NCI-H2171 (cell line): ENCODE measurements around the gene PLEKHH1.
"Not testable (repeated sequence)": the region's sequence is repeated elsewhere in the genome, so short reads cannot be mapped to it uniquely, and the experiment has no call there.

Source experiments
- DNase-seq: peaks from one replicate; lab custom pipeline; 2025; lab: John Stamatoyannopoulos, UW

PLEKHH1 gene

DNA sequence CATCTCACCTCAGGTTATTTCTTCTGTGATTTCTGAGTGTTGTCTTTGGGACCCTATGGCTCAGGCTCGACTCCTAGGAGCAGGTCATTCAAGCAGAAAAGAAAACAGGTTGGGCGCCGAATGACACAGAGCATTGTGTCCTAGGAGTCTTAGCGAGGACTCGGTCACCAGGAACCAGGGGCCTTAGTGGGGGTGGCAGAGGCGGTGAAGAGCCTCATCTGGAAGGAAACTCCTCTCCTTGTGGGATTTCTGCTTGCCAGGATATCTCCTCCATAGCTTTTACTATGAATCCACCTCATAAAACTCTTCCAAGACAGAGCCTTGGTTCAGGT lies 630 bp downstream of the PLEKHH1 start:
- peak; percentile 32 for DNase-seq

DNA sequence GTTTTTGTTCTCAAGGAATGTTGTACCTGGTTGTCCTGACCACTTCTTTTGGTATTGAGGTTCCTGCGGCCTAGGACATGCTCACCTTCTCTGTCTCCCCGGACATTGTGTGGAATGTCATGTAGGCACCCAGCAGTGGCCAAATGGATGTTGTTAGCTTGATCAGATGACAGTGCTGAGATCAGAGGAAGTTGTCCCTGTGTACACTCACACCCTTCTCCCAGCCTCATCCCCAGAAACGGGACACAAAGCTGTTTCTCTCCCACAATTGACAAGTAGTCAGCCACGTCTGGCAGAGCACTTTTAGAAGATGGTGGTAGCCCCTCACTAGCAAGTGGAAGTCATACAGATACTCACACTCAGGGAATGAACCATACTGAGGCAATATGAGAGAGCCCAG lies 3.0 kb downstream of the PLEKHH1 start:
- no peak for DNase-seq

DNA sequence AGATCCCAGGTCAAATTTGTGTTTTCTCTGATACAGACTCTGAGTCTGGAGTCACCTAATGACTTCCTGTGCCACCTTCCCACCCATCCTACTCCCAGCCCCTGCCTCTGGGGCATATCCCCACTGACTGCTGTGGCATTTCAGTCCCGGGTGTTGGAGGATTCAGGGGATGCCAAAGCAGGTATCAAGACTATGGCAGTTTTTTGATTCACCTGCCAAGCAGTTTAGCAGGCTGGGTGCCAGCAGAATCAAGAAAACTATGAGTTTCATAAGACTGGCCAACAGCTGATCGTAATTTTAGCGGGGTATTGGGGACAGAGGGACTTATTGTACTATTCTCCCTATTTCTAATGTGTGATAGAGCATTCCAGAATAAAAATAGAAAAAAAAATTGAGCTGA lies 4.6 kb downstream of the PLEKHH1 start:
- no peak for DNase-seq

DNA sequence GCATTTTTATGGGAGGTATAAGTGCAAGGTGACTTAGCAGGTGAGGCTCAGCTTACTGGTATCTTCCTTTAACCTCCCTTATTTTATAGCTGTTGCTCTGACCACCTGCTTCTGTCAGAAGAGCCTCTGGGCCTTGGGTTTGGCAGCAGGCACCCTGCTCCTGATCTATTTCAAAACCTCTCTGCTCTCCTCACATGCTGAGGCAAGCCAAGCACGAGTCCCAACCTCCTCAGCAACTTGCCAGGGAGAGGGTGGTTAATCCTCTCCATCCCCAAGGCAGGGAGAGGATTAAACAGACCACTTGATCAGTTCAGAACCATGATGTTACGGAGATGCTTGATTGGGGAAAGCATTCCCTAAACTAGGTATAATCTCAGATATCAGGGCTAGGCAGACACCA lies 5.4 kb downstream of the PLEKHH1 start:
- DNase-seq: no peak

DNA sequence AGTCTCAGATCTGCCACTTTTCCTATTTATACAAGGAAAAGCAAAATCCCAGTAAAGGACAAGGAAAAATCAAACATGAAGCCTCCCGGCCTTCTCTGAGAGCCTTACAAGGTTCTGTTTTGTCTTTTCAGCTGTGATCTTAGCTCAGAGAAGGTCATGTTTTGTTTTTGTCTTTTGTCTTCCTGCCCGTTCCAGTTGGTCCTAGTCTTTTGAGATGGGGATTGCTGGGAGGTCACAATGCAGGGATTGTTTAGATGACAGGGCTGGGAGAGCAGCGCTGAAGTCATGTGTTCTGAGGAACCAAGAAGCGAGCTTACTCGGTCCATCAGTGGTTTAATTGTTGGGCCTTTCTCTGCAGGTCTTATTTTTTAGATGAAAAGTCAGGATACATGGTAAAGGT lies 6.0 kb downstream of the PLEKHH1 start:
- no peak for DNase-seq

DNA sequence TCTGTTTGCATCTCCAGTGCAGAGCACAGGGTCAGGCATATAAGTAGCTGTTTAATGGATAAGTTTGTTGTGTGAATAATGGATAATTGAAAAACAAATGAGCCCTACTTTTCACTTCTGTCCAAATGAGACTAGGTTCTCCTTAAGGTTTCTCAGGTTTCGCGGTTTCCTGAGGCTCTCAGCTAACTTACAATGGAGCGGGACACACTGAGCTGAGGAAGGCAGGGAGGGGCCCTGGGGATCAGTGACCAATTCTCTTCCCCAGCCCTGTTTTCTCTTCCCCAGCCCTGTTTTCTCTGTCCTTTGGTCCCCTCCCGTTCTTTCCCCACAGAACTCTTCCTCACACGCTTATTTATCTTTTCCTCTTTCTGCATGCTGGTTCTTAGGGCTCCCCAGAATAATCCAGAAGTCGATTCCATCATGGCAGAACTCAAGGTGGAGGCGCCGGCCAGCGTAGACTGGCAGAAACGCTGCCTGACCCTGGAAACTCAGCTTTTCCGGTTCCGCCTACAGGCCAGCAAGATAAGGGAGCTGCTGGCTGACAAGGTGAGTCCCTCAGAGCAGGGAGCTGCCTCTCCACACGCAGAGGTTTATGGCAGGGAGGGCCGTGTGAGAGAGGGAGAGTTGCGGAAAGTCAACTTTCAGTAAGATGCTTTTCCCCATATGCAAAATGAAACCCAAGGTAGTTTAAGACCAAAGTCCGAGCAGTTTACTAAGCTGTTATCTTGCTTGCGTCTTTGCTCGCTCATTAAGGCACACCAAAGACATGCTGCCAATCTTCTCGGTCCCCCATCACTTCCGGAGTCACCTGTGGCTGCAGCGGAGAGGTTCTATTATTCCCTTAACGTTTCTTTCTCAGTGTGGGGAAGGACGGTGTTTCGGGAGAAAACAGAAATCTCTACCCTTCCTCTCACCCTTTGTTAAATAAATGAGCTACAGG lies 8.6 kb downstream of the PLEKHH1 start:
- DNase-seq: no peak

DNA sequence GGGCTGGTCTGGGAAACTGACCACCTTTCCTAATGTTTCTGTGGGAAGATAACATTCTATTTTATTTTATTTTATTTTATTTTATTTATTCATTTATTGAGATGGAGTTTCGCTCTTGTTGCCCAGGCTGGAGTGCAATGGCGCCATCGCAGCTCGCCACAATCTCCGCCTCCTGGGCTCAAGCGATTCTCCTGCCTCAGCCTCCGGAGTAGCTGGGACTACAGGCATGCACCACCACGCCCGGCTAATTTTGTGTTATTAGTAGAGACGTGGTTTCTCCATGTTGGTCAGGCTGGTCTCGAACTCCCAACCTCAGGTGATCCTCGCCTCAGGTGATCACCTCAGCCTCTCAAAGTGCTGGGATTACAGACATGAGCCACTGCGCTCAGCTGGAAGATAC lies 9.5 kb downstream of the PLEKHH1 start:
- DNase-seq: not testable (repeated sequence)

DNA sequence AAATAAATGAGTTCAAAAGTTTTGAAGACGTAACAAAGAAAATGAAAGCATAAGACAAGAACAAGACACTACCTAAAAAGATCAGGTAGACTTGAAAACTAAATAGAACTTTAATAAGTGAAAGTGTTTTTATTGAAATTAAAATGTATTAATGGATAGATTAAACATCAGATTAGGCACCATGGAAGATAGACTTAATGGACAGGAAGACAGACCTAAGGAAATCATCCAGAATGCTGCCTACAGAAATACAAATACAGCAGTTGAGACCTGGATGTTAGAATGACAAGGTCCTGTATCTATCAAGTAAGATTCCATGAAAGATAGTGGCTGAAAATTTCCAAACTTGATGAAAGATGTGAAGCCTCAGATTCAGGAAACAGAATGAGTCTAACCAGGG lies 11.5 kb downstream of the PLEKHH1 start:
- no peak for DNase-seq

DNA sequence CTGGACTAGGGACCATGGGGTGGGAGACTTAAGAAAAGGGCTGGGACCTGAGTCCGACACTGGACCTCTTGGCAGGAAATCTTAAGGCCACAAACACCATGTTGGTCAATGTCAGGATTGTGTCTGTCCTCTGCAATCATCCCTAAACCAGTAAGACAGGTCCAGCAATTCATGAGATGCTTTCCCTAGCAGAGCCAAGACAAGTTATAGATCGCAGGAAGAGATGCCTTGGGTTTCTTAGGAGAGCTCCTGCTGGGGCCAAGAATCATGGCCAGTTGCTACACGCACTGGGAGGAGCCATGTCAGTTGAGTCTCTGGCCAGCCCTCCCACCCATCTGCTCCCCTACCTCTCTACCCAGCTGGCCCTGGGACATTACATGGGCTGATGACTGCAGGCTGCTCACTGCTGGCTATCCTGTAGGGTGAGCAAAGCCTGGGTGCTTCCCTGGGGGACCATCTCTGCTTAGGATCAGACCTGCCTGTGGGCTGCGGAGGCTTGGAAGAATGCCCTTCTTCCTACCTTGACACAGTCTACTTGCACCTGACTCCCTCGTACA lies 14.2 kb downstream of the PLEKHH1 start:
- DNase-seq: peak; percentile 27

DNA sequence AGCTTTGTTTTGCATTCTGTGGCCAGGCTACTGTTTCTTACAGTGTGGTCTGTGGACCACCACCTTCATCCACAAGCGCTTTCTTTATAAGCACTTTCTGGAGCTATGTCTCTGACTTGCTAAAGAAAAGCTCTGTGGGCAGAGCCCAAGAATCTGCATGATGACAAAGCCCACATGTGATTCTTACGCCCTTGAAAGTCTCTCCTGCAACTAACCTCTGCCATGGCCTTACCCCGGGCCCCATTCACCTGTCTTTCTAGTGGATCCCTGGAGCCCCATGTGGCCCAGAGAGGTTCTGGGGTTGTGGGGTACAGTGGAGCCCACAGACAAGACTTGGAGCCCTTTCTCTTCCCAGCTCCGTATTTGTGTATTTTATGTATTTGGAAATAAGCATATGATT lies 16.6 kb downstream of the PLEKHH1 start:
- no peak for DNase-seq

DNA sequence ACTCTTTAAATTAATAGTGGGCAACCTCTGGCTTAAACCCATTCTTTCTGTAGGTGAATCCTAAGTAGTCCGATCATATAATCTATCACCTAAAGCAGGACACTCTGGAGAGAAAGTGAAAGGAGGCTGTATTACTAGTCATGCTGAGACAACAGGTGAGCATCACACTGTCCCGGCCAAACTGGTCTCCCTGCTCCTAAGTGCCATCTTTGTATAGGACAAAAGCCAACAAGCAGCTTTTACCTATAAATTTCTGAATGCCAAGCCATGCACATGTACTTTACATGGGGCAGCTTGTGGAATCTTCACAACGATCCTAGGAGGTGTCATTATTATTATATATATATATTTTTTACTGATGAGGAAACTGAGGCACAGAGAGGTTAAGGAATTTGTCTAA lies 18.0 kb downstream of the PLEKHH1 start:
- DNase-seq: no peak

DNA sequence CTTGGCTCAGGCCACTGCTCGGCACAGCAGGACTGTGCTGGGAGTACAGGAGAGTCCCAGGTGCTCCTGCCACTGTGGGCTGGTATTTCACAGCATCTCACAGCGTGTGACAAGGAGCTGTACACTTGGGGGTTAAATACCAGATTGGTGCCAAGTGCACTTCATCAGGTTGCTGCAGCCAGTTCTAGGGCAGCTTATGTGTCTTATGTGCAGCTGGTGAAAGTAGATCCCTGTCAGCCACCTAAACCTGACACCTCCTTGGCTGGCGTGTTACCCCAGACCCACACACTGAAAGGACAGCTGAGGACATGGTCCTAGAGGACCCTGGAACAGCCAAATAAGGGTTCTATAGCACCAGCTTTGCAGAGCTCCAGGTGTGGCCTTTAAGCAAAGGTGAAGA lies 18.9 kb downstream of the PLEKHH1 start:
- DNase-seq: peak; percentile 48

DNA sequence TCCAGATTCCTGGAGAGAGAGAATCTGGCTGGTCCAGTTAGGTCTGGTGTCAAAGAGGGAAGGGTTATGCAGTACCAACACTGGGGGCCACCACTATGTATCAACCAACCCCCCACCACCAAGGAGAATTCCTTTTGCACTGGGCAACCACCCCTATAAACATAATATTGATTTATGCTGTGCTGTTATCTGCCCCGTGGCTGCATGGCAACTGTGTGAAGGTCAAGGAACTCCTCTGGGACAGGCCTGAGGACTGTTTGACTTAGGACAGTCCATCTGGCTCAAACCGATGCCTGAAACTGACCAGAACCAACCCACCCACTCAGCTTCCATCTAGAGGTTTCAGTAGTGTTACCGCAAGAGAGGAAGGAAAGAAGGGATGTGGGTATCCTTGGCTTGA lies 20.5 kb downstream of the PLEKHH1 start:
- no peak for DNase-seq

DNA sequence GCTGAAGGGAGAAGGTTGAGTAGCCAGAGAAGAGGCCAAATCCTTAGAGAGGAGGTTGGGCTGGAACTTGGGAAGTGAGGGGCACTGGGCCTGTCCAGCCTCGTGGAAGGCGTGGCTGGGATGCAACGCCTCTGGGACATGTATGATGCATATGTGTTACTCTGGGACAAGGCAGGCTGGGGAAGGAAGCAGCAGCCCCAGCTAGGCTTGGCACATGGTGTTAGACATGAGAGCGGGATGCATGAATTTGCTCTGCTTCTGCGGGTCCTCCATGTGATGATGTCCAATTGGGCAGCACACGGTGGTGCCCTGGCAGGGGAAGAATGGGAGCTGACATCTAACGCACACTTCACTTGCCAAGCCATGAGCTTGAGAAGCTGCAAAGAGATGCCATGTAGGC lies 21.3 kb downstream of the PLEKHH1 start:
- DNase-seq: no peak

DNA sequence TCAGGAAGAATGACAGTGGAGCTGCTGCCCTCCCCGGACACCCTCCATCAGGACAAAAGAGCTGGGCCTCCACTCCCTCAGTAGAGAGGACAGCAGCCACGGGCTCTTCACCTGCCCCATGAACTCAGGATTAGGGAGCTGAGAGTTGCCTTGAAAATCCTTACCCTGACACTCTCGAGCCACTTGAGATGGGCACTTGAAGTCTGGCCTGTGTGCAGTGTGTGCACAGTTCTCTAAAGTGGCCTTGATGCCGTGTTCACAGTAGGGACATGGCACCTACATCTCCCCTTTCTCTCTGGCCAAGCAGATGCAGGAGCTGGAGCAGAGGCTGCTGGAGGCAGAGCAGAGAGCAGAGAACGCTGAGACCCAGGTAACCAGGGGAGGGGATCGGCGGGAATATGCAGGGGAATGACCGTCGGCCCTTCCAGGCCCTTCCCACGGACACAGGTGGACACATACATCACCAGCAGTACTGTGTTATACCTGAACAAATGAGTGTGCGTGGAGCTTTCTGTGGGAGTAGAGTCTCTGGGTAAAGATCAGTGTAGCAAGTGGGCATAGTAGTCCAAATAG lies 22.5 kb downstream of the PLEKHH1 start:
- DNase-seq: no peak

DNA sequence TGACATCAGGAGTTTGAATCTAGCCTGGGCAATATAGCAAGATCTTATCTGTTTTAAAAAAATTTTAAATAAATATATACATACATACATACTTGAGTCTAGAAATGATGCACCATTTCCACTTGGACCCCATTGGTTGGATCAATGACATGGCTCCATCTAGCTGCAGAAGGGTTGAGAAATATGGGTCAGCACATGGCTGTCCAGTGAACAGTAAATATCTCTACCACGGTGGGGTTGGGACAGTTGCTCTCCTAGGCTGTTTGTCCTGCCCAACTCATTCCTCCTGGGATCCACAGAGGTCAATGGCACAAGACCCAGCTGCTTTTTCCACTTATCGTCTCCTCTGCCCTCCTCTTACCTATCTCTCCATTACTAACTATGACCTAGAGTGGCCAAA lies 23.6 kb downstream of the PLEKHH1 start:
- DNase-seq: no peak

DNA sequence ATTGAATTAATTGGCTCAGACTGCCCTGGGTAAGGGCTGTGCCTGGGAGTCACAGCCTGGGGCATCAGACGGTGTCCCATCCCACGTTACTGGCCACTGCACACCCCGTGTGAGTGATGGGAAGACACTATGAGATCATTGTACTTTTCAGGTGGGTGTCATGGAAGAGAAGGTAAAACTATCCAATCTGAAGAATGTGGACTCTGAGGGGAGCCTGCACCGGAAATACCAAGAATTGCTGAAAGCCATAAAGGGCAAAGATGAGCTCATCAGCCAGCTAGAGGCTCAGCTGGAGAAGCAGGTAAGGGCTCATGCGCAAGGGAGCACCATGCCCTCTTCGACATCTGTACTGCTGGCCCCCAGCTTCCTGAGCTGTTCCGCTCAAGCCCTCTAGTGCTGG lies 24.0 kb downstream of the PLEKHH1 start:
- no peak for DNase-seq

DNA sequence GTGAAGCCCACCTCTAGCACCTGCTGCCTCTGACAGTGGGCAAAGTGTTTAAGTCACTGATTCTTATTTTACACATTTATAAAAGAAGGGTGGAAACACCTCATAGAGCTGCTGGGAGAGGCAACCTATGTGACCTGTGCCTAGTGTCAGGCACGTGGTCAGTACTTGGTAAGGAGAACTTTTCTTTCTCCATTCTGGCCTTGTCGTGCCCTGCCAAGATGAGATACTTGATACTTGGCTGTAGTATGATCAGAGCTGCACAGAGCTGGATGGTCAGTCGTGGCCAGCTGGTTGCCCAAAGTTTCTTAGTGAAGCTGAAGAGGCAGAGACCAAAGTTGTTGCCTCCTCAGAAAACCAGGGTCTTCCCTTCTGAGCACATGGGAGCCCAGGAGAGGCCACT lies 24.6 kb downstream of the PLEKHH1 start:
- DNase-seq: no peak

DNA sequence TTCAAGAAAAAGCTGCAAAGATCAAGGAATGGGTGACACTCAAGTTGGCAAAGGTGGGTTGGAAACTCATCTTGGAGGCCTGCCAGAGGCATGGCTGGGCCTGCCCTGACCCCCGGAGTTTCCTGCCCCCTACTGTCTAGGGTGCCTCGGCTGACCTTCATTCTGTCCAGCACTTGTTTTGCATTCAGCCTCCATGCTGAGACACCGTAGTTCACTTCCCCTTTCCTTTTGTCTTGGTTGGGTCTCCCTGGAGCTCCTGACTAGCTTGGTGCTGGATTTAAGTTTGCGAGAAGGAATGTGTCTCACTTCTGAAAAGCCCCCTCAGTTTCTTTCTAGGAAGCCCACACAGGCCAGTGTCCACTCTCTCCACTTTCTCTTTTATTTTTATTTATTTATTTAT lies 26.5 kb downstream of the PLEKHH1 start:
- no peak for DNase-seq

DNA sequence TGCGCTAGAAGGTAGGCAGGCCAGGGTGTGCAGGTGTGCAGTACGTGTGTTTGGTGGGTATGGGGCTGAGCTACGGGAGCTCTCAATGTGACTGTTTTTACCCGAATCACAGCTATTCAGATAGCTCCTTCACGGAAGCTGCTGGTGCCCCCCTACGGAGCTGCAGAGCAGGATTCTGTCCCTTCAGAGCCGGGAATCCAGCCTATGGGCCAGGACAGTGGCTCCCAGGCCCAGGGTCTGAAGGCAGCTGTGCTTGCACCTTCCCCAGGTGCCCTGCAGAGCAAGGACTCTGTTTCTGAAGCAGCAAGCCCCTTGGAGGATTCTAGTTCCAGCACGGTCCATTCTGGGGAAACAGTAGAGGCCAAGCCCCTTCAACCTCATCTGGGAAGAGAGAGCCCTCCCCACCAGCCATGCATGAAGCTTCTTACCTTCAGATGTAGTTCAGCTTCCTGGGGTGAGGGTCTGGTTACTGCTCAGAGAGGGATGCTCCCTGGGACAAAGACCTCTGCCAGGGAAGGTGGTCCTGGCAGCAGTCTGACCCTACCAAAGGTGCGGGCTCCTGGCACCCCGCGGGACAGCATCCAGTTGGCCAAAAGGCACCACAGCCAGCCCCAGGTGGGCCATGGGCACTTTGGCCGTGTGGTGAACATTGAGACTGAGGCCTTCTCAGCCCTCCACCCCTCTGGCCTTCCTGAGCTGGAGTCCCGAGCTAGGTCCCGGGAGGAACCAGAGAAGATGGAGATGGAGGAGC lies 29.1 kb downstream of the PLEKHH1 start:
- no peak for DNase-seq

DNA sequence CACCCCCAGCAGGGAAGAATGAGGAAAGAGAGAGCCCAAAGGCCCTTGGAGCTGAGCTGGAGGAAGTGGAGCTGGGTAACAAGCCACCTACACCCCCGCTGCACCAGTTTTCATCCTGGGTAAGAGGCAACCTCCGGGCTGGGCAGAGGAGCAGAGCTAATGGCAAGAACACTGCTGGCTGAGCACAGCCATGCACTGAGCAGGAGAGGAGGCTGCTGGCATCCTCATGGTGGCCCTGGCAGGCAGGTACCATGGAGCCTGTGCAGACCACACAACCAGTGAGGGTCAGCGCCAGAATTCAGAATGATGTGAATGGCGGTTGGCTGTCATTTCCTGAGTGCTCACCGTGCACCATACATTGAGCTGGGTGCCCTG lies 29.7 kb downstream of the PLEKHH1 start:
- no peak for DNase-seq

DNA sequence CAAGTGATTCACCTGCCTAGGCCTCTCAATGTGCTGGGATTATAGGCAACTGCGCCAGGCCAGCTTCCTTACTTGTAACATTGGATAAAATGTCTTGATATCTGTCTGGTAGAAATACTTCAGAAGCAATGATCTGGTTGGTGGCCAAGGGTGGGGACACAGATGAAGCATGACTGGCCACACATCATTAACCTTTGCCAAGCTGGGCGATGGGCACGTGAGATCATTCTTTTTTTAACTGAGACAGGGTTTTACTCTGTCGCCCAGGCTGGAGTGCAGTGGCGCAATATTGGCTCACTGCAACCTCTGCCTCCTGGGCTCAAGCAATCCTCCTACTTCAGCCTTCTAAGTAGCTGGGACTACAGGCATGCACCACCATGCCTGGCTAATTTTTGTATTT lies 31.1 kb downstream of the PLEKHH1 start:
- no peak for DNase-seq

DNA sequence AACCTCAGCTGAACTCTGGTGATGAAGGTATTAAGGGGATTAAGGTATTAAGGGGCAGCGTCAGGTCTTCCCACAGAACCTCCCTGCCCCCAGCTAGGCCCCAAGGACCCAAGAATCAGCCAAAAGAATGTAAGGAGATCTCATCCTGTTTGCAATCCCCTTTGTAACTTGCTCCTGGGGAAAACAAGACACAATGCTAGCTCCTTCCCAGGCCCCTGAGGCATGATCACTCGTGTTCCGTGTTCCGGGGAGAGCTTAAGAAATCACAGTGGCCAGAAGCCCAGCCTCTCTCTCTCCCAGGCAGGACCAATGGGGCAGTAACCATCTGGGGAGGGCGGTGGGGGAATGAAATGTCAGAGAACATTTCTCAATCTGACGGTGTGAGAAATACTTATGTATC lies 33.8 kb downstream of the PLEKHH1 start:
- DNase-seq: no peak
